Measurements from ENCODE around the gene NPPB.

- TF ChIP-seq, protein P1, sequence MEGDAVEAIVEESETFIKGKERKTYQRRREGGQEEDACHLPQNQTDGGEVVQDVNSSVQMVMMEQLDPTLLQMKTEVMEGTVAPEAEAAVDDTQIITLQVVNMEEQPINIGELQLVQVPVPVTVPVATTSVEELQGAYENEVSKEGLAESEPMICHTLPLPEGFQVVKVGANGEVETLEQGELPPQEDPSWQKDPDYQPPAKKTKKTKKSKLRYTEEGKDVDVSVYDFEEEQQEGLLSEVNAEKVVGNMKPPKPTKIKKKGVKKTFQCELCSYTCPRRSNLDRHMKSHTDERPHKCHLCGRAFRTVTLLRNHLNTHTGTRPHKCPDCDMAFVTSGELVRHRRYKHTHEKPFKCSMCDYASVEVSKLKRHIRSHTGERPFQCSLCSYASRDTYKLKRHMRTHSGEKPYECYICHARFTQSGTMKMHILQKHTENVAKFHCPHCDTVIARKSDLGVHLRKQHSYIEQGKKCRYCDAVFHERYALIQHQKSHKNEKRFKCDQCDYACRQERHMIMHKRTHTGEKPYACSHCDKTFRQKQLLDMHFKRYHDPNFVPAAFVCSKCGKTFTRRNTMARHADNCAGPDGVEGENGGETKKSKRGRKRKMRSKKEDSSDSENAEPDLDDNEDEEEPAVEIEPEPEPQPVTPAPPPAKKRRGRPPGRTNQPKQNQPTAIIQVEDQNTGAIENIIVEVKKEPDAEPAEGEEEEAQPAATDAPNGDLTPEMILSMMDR (IDR thresholded peaks at IDR 0.05 in 4 of 5, conservative IDR thresholded peaks at IDR 0.05 in 1 of 5), result no peak
- no peak for TF ChIP-seq POLR2A (IDR thresholded peaks at IDR 0.05)
These were observed 15.9 kb upstream of the NPPB start for GRCh38 chr1:11874624-11875023.
